GM12878 (cell line): Measurements from ENCODE around the gene PADI4. TPM values are rescaled to one million over a fixed set of nuclear protein-coding genes. Genes with fewer than 3 reads are reported as not detected.

Experiments used
- BCL3 ChIP-seq: IDR thresholded peaks from 2 replicates; pipeline ENCODE4 v1.6.1; 2011; ENCODE audit warnings: borderline replicate concordance, low read depth, mild to moderate bottlenecking, moderate library complexity, low read length; ENCODE audit not compliant: insufficient read depth, poor library complexity, severe bottlenecking
- BHLHE40 ChIP-seq, 2 experiments: fragments of 450-650 bp in 1 of 2; IDR thresholded peaks; 2 replicates each; pipeline ENCODE4 v1.6.1; 2011 to 2017; ENCODE audit warnings: low read depth in 2 of 2, borderline replicate concordance in 1 of 2, improper control_type of control experiment in 1 of 2, low read length in 1 of 2, mild to moderate bottlenecking in 1 of 2
- BMI1 ChIP-seq: fragments of 450-650 bp; IDR thresholded peaks from 2 replicates; pipeline ENCODE4 v1.6.1; 2016; ENCODE audit warnings: mild to moderate bottlenecking, moderate library complexity, borderline replicate concordance
- CREB1 ChIP-seq: IDR thresholded peaks from 2 replicates; pipeline ENCODE4 v1.6.1; 2012; ENCODE audit warnings: low read depth, mild to moderate bottlenecking, inconsistent platforms
- CTCF ChIP-seq, 3 experiments: IDR thresholded peaks in 2 of 3; conservative IDR thresholded peaks in 1 of 3; 2 replicates each; pipeline ENCODE4 v1.5.1; 2011; ENCODE audit warnings: low read depth in 3 of 3, low read length in 3 of 3, mild to moderate bottlenecking in 3 of 3, control low read depth in 2 of 3, moderate library complexity in 2 of 3, inconsistent platforms in 1 of 3, mixed read lengths in 1 of 3; ENCODE audit not compliant: control insufficient read depth in 2 of 3, insufficient read depth in 1 of 3; ENCODE audit errors: extremely low read depth in 1 of 3
- EZH2 ChIP-seq: IDR thresholded peaks from 2 replicates; pipeline ENCODE4 v1.6.1; 2012; ENCODE audit warnings: low read depth, mild to moderate bottlenecking, control low read depth, inconsistent platforms, low read length, borderline replicate concordance; ENCODE audit not compliant: control insufficient read depth
- FOXM1 ChIP-seq: IDR thresholded peaks from 2 replicates; pipeline ENCODE4 v1.6.1; 2012; ENCODE audit warnings: low read depth, mild to moderate bottlenecking, inconsistent platforms, low read length, moderate library complexity
- NFIC ChIP-seq: IDR thresholded peaks from 2 replicates; pipeline ENCODE4 v1.6.1; 2012; ENCODE audit warnings: low read depth, mild to moderate bottlenecking, inconsistent platforms, low read length, moderate library complexity
- RBBP5 ChIP-seq: fragments of 200-600 bp; sonication (generic); conservative IDR thresholded peaks from 2 replicates; pipeline ENCODE4 v1.6.1; 2016
- REST ChIP-seq: IDR thresholded peaks from 2 replicates; pipeline ENCODE4 v1.6.1; 2012; ENCODE audit warnings: mild to moderate bottlenecking, low read depth, low read length
- SIN3A ChIP-seq: IDR thresholded peaks from 2 replicates; pipeline ENCODE4 v1.6.1; 2012; ENCODE audit warnings: low read depth, low read length, improper control_type of control experiment
- SIX5 ChIP-seq: IDR thresholded peaks from 2 replicates; pipeline ENCODE4 v1.6.1; 2011; ENCODE audit warnings: mild to moderate bottlenecking, low read depth, low read length, moderate library complexity; ENCODE audit not compliant: severe bottlenecking
- SMC3 ChIP-seq: IDR thresholded peaks from 2 replicates; pipeline ENCODE4 v1.6.1; 2011; ENCODE audit warnings: low read length, improper control_type of control experiment, borderline replicate concordance
- SRF ChIP-seq, 2 experiments: IDR thresholded peaks; 2 replicates each; pipeline ENCODE4 v1.6.1; 2011; ENCODE audit warnings: low read depth in 2 of 2, low read length in 2 of 2, mild to moderate bottlenecking in 1 of 2, moderate library complexity in 1 of 2
- USF1 ChIP-seq: IDR thresholded peaks from 2 replicates; pipeline ENCODE4 v1.6.1; 2011; ENCODE audit warnings: borderline replicate concordance, low read depth, mild to moderate bottlenecking, moderate library complexity, mixed read lengths, low read length; ENCODE audit not compliant: insufficient read depth; ENCODE audit errors: extremely low read length
- polyA plus RNA-seq, 11 experiments: library from polyadenylated mRNA; depleted of rRNA in 4 of 11; unstranded in 6 of 11; stranded (reverse) in 5 of 11; fragments of >200 nt; fragmentation: Nextera tagmentation in 4 of 11; fragmentation: Illumina TruSeq in 1 of 11; extraction: Ambion mirVana in 4 of 11; extraction: Trizol in 1 of 11; gene quantifications; 1 replicate in 1 of 11; 2 replicates in 10 of 11; pipeline versions ENCODE4 v1.2.1 to v1.2.3, GENCODE V29; 2011 to 2016; ENCODE audit warnings: inconsistent platforms in 2 of 11, missing spikeins in 2 of 11, low read depth in 1 of 11
- total RNA-seq, 4 experiments: library from RNA; depleted of rRNA in 3 of 4; stranded (reverse); fragments of >200 nt in 3 of 4; fragmentation: Illumina TruSeq in 1 of 4; extraction: Trizol in 1 of 4; gene quantifications; 2 replicates each; pipeline versions ENCODE4 v1.2.1 to v1.2.3, GENCODE V29; 2013 to 2021
- TF ChIP-seq, protein P1 (sequence below): fragments of 450-650 bp; IDR thresholded peaks from 2 replicates; pipeline ENCODE4 v1.6.1; 2017; ENCODE audit warnings: antibody characterized with exemption, mild to moderate bottlenecking, moderate library complexity

Gene PADI4
- total and polyA plus RNA-seq, 10 of the 15 experiments (the other 5 are each of a cell fraction or from before 2014, with no cell fraction given), result 0.08 to 0.47 (median 0.15) TPM; not detected in 3

DNA sequence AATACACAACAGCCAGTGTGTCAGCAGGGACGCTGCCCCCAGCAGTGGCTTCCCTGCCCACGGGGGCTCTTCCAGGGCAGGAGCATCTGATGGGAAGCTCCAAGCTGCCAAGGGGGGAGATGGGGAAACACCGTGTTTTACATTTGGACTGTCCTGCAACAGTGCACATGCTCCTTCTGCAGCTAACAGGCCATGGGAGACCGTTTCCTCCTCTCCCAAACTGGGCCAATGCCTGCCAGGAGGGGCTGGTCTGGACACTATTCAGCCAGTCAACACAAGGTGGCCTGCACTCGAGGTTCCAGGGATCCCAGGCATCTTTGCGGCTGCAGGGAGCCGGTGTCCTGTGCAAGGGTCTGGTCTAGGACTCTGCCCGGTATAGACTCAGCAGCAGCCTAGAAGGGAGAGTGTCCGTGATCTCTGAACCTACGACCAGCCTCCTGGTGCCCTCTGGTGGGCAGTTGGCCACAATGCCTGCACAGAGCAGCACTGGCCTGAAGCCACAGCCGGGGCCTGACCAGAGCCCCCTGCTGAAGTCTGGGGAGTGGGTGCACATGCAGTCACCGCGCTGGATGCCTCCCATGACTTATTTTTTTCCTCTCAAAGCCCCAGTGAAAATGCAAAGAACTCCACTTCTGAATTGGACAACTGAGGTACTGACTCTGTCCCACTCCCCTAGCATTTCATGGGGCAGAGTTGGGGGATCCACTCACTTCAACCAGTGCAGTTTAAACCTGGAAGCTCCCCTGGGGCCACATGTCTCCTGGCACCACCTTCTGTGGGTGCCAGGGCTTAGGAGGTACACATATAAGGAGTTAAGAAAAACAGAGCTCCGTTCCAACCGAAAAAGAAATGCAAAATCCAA lies 98.1 kb downstream of the PADI4 start (continued):
- TF ChIP-seq CTCF (IDR thresholded peaks at IDR 0.05 in 2 of 3, conservative IDR thresholded peaks at IDR 0.05 in 1 of 3; ENCODE audit: control insufficient read depth in 2 of 3, extremely low read depth in 1 of 3, insufficient read depth in 1 of 3, low read depth in 3 of 3, low read length in 3 of 3) (peak; percentile 67 to 89 (median 69)), BHLHE40 (IDR thresholded peaks at IDR 0.05; ENCODE audit: borderline replicate concordance in 1 of 2, low read depth in 2 of 2, low read length in 1 of 2) (no peak), USF1 (no peak), SIN3A (no peak), REST (no peak), RBBP5 (no peak), EZH2 (no peak), BCL3 (no peak), BMI1 (no peak), SMC3 (peak; percentile 28; the same call in 1 of the 2 replicates), SIX5 (no peak), NFIC (no peak), FOXM1 (no peak), SRF (IDR thresholded peaks at IDR 0.05; ENCODE audit: low read depth in 2 of 2, low read length in 2 of 2) (no peak), CREB1 (no peak)
- TF ChIP-seq, protein P1, sequence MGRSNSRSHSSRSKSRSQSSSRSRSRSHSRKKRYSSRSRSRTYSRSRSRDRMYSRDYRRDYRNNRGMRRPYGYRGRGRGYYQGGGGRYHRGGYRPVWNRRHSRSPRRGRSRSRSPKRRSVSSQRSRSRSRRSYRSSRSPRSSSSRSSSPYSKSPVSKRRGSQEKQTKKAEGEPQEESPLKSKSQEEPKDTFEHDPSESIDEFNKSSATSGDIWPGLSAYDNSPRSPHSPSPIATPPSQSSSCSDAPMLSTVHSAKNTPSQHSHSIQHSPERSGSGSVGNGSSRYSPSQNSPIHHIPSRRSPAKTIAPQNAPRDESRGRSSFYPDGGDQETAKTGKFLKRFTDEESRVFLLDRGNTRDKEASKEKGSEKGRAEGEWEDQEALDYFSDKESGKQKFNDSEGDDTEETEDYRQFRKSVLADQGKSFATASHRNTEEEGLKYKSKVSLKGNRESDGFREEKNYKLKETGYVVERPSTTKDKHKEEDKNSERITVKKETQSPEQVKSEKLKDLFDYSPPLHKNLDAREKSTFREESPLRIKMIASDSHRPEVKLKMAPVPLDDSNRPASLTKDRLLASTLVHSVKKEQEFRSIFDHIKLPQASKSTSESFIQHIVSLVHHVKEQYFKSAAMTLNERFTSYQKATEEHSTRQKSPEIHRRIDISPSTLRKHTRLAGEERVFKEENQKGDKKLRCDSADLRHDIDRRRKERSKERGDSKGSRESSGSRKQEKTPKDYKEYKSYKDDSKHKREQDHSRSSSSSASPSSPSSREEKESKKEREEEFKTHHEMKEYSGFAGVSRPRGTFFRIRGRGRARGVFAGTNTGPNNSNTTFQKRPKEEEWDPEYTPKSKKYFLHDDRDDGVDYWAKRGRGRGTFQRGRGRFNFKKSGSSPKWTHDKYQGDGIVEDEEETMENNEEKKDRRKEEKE, result no peak
